HCT116 (cell line): ENCODE measurements around the gene CTBS. TPM values are rescaled to one million over a fixed set of nuclear protein-coding genes. Genes with fewer than 3 reads are reported as not detected.
"Not testable (repeated sequence)": the region's sequence is repeated elsewhere in the genome, so short reads cannot be mapped to it uniquely, and the experiment has no call there.

Source experiments
- ATAC-seq: fragments of 200-7000 bp; cut with Tn5 transposase; 2 replicates; pipeline ENCODE4 v1.9.1; 2020; ENCODE audit warnings: mild to moderate bottlenecking, moderate library complexity
- BruUV-seq: library from RNA; stranded (reverse); fragments of 400-500 nt; replicated peaks from 2 replicates; lab custom pipeline; 2021; lab: Mats Ljungman, UMichigan
- CTCF ChIA-PET: fragments of 300-600 bp; sonication (Branson Sonifier 250); formaldehyde crosslinking; loops from one replicate; lab custom pipeline; 2021; ENCODE audit warnings: antibody characterized with exemption; lab: Charles Lee
- POLR2A ChIA-PET: fragments of 300-600, 350-600 bp; sonication (Branson Sonifier 250); formaldehyde crosslinking; loops from one replicate; lab custom pipeline; 2021; ENCODE audit warnings: antibody characterized with exemption; lab: Charles Lee
- RAD21 ChIA-PET, 2 experiments: fragments of 300-600 bp; sonication (Branson Sonifier 250); formaldehyde crosslinking; loops; one replicate each; lab custom pipeline; 2023; ENCODE audit warnings: low total read pairs in 2 of 2; ENCODE audit not compliant: uncharacterized antibody in 2 of 2, unreplicated experiment in 2 of 2, low non-redundant PET in 1 of 2; lab: Charles Lee
- DNase-seq: peaks from one replicate; pipeline ENCODE4 v3.0.0-alpha.2; 2010; ENCODE audit warnings: low read depth, low spot score
- H2AFZ ChIP-seq: fragments of 200-600 bp; shearing (Covaris generic), sonication (generic); 2 replicates; pipeline ENCODE4 v1.6.1; 2017; ENCODE audit warnings: low read depth, mixed run types, mixed read lengths, antibody characterized with exemption, low read length; ENCODE audit not compliant: poor library complexity, severe bottlenecking
- H3K27ac ChIP-seq: 2 replicates; pipeline ENCODE4 v1.5.1; 2012; ENCODE audit warnings: low read depth, low read length
- H3K27me3 ChIP-seq: fragments of 200-600 bp; sonication (generic); 2 replicates; pipeline ENCODE4 v1.6.1; 2016; ENCODE audit warnings: mixed run types, low read length, mixed read lengths; ENCODE audit not compliant: insufficient read depth
- H3K36me3 ChIP-seq, 2 experiments: fragments of 200-500 bp in 1 of 2; fragments of 200-600 bp in 1 of 2; sonication (Bioruptor generic) in 1 of 2; sonication (generic) in 1 of 2; 2 replicates each; pipeline versions ENCODE4 v1.5.1 to v1.6.1; 2014 to 2016; ENCODE audit warnings: low read length in 2 of 2, inconsistent platforms in 1 of 2, mixed read lengths in 1 of 2, mixed run types in 1 of 2; ENCODE audit not compliant: insufficient read depth in 2 of 2, control insufficient read depth in 1 of 2
- H3K4me1 ChIP-seq, 2 experiments: fragments of 200-600 bp in 1 of 2; sonication (generic) in 1 of 2; 2 replicates each; pipeline versions ENCODE4 v1.5.1 to v1.6.1; 2012 to 2017; ENCODE audit warnings: low read length in 2 of 2, inconsistent platforms in 1 of 2, mild to moderate bottlenecking in 1 of 2, mixed read lengths in 1 of 2, mixed run types in 1 of 2, moderate library complexity in 1 of 2; ENCODE audit not compliant: insufficient read depth in 2 of 2, control insufficient read depth in 1 of 2
- H3K4me2 ChIP-seq: fragments of 200-600 bp; sonication (generic); 2 replicates; pipeline ENCODE4 v1.6.1; 2017; ENCODE audit warnings: mixed run types, low read length, mixed read lengths
- H3K4me3 ChIP-seq, 2 experiments: fragments of 200-600 bp in 1 of 2; sonication (generic) in 1 of 2; replicated peaks in 1 of 2; 2 replicates each; pipeline ENCODE4 v1.5.1; 2011 to 2016; ENCODE audit warnings: low read length in 2 of 2, control low read depth in 1 of 2, low read depth in 1 of 2, mild to moderate bottlenecking in 1 of 2, mixed read lengths in 1 of 2, mixed run types in 1 of 2
- H3K79me2 ChIP-seq: fragments of 200-600 bp; sonication (generic); 2 replicates; pipeline ENCODE4 v1.6.1; 2017; ENCODE audit warnings: mild to moderate bottlenecking, mixed run types, low read length, moderate library complexity, mixed read lengths; ENCODE audit not compliant: insufficient read depth
- H3K9ac ChIP-seq: fragments of 200-600 bp; sonication (generic); 2 replicates; pipeline ENCODE4 v1.6.1; 2016; ENCODE audit warnings: low read length, mixed read lengths
- H3K9me2 ChIP-seq: fragments of 200-600 bp; sonication (generic), shearing (Covaris generic); 2 replicates; pipeline ENCODE4 v1.6.1; 2017; ENCODE audit warnings: mixed run types, mild to moderate bottlenecking, moderate library complexity; ENCODE audit not compliant: insufficient read depth
- H3K9me3 ChIP-seq, 2 experiments: fragments of 200-500 bp in 1 of 2; fragments of 200-600 bp in 1 of 2; sonication (Bioruptor generic) in 1 of 2; sonication (generic) in 1 of 2; 2 replicates each; pipeline ENCODE4 v1.6.1; 2014 to 2017; ENCODE audit warnings: low read length in 2 of 2, mixed read lengths in 2 of 2, inconsistent platforms in 1 of 2, low read depth in 1 of 2, mild to moderate bottlenecking in 1 of 2, mixed run types in 1 of 2, moderate library complexity in 1 of 2; ENCODE audit not compliant: control insufficient read depth in 1 of 2, insufficient read depth in 1 of 2
- H4K20me1 ChIP-seq: fragments of 200-600 bp; sonication (generic), shearing (Covaris generic); 2 replicates; pipeline ENCODE4 v1.6.1; 2017; ENCODE audit warnings: mixed run types, mild to moderate bottlenecking, moderate library complexity; ENCODE audit not compliant: insufficient read depth
- ATF3 ChIP-seq: IDR thresholded peaks from 2 replicates; pipeline ENCODE4 v1.6.1; 2012
- CEBPB ChIP-seq: IDR thresholded peaks from 2 replicates; pipeline ENCODE4 v1.6.1; 2012; ENCODE audit warnings: low read depth
- EGR1 ChIP-seq: IDR thresholded peaks from 2 replicates; pipeline ENCODE4 v1.6.1; 2012; ENCODE audit warnings: low read depth
- ELF1 ChIP-seq: IDR thresholded peaks from 2 replicates; pipeline ENCODE4 v1.6.1; 2012; ENCODE audit warnings: low read depth, borderline replicate concordance
- POLR2A ChIP-seq: IDR thresholded peaks from 2 replicates; pipeline ENCODE4 v1.7.0; 2011; ENCODE audit warnings: borderline replicate concordance; ENCODE audit not compliant: insufficient read depth, insufficient read length; ENCODE audit errors: extremely low read depth
- RAD21 ChIP-seq: IDR thresholded peaks from 2 replicates; pipeline ENCODE4 v1.6.1; 2012; ENCODE audit warnings: low read depth, mild to moderate bottlenecking
- YY1 ChIP-seq: IDR thresholded peaks from 2 replicates; pipeline ENCODE4 v1.6.1; 2011; ENCODE audit warnings: low read length, low read depth, moderate library complexity, mild to moderate bottlenecking; ENCODE audit not compliant: insufficient replicate concordance; ENCODE audit errors: extremely low read depth
- ZBTB33 ChIP-seq: IDR thresholded peaks from 2 replicates; pipeline ENCODE4 v1.6.1; 2011; ENCODE audit warnings: mild to moderate bottlenecking, low read length, moderate library complexity; ENCODE audit not compliant: insufficient replicate concordance; ENCODE audit errors: extremely low read depth
- ZFX ChIP-seq: fragments of 450-650 bp; IDR thresholded peaks from 2 replicates; pipeline ENCODE4 v1.6.1; 2017
- intact Hi-C: fragments of 100-400 bp; cut with micrococcal nuclease; formaldehyde crosslinking; loops from 2 replicates; pipeline ENCODE4 v1.10.0; 2022
- total RNA-seq: library from RNA; stranded (reverse); gene quantifications from one replicate; pipeline ENCODE4 v1.2.1, GENCODE V29; 2021; ENCODE audit not compliant: unreplicated experiment

CTBS gene
- total RNA-seq, 1 experiment from 2014 or later: 19.5 TPM

GRCh38 chr1:84508510-84508909, 65.7 kb downstream of the CTBS start:
- H4K20me1 ChIP-seq: 0 out of 2 replicates have a peak, but pooled peaks cover 8% of the 10 kb centered on the region
- H3K4me2 ChIP-seq: no peak overlapping the region
- no TSS peak for BruUV-seq
- no peak overlapping the region for H2AFZ ChIP-seq
- H3K9me3 ChIP-seq: peaks cover 0 to 9% of the 10 kb centered on the region in 2 experiments; a peak in 2 of 4 replicates
- TF ChIP-seq RAD21 (no peak), ELF1 (no peak), YY1 (no peak), EGR1 (no peak), ZFX (no peak), ATF3 (no peak), POLR2A (no peak), ZBTB33 (no peak), CEBPB (no peak)
- ATAC-seq (no peak), DNase-seq (no peak)
- no peaks in the 10 kb centered on the region for H3K9me2 ChIP-seq
- H3K9ac ChIP-seq: no peak overlapping the region
- H3K79me2 ChIP-seq: peaks cover 36% of the 10 kb centered on the region
- ChIA-PET POLR2A (no interaction called here), RAD21 (no interaction called here), CTCF (no interaction called here)
- H3K36me3 ChIP-seq: peaks cover 0 to 1% of the 10 kb centered on the region in 2 experiments; a peak in 1 of 4 replicates
- intact Hi-C loops: loop anchor here (5.0 to 10.0 kb wide), 3 partner anchors 96 to 366 kb away; partner anchors contain the start of gene PRKACB
- peaks cover 18 to 24% of the 10 kb centered on the region in 2 experiments for H3K4me1 ChIP-seq
- no peak overlapping the region for H3K4me3 ChIP-seq
- no peaks in the 10 kb centered on the region for H3K27me3 ChIP-seq
- no peak overlapping the region for H3K27ac ChIP-seq

GRCh38 chr1:84507887-84508286, 66.4 kb downstream of the CTBS start:
- POLR2A ChIA-PET: interaction anchor here (2.3 kb wide), 1 partner anchor 26 kb away, joined by 6 read pairs; no protein-coding TSS in a partner anchor
- DNase-seq, H3K9me3 ChIP-seq, H3K36me3 ChIP-seq, RAD21 ChIA-PET, H2AFZ ChIP-seq, BruUV-seq, H3K27me3 ChIP-seq, ATAC-seq, CTCF ChIA-PET, H4K20me1 ChIP-seq, H3K9me2 ChIP-seq, H3K9ac ChIP-seq: not testable (repeated sequence)
- intact Hi-C loops: loop anchor here (2.0 to 10.0 kb wide), 4 partner anchors 67 to 366 kb away; partner anchors contain the start of genes CTBS and PRKACB
- H3K4me1 ChIP-seq: peaks cover 21 to 30% of the 10 kb centered on the region in 2 experiments
- H3K79me2 ChIP-seq: peaks cover 42% of the 10 kb centered on the region
- H3K27ac ChIP-seq: peak overlapping the region; percentile 83; the same call in 1 of the 2 replicates
- H3K4me2 ChIP-seq: peak overlapping the region; percentile 82; the same call in 1 of the 2 replicates
- H3K4me3 ChIP-seq: peak overlapping the region in 1 of 2 experiments; percentile 85; a peak in 1 of 4 replicates
